HG03064 (cell line): ENCODE data around the gene MUC6.

Experiments
- ATAC-seq: cut with Tn5 transposase; IDR thresholded peaks from one replicate; pipeline ENCODE4 v1.9.1; 2021; ENCODE audit warnings: low read depth; ENCODE audit not compliant: unreplicated experiment

MUC6 gene

GRCh38 chr11:1010551-1011319, 25.8 kb downstream of the MUC6 start:
- ATAC-seq = no peak

- ATAC-seq = no peak
Measured at GRCh38 chr11:1009991-1010390, 26.5 kb downstream of the MUC6 start.

GRCh38 chr11:1009371-1009770, 27.1 kb downstream of the MUC6 start:
- no peak for ATAC-seq

GRCh38 chr11:1008803-1009145, 27.7 kb downstream of the MUC6 start:
- no peak for ATAC-seq

- ATAC-seq = no peak
Measured at GRCh38 chr11:1008001-1008802, 28.3 kb downstream of the MUC6 start.

GRCh38 chr11:1007279-1007678, 29.2 kb downstream of the MUC6 start:
- ATAC-seq = no peak

GRCh38 chr11:1006762-1007161, 29.8 kb downstream of the MUC6 start:
- ATAC-seq = no peak

- no peak for ATAC-seq
Measured at GRCh38 chr11:1005928-1006327, 30.6 kb downstream of the MUC6 start.

- no peak for ATAC-seq
Measured at GRCh38 chr11:1003159-1003558, 33.4 kb downstream of the MUC6 start.

GRCh38 chr11:1002406-1002984, 34.0 kb downstream of the MUC6 start:
- ATAC-seq = no peak

- ATAC-seq = no peak
Measured at GRCh38 chr11:1001617-1002405, 34.7 kb downstream of the MUC6 start.

- no peak for ATAC-seq
Measured at GRCh38 chr11:1000357-1001278, 35.9 kb downstream of the MUC6 start.

- ATAC-seq = no peak
Measured at GRCh38 chr11:999009-999408, 37.5 kb downstream of the MUC6 start.

- no peak for ATAC-seq
Measured at GRCh38 chr11:997907-998306, 38.6 kb downstream of the MUC6 start.

GRCh38 chr11:996681-997080, 39.8 kb downstream of the MUC6 start:
- ATAC-seq = no peak

- no peak for ATAC-seq
Measured at GRCh38 chr11:995752-996420, 40.6 kb downstream of the MUC6 start.

GRCh38 chr11:995044-995751, 41.3 kb downstream of the MUC6 start:
- no peak for ATAC-seq

- ATAC-seq = no peak
Measured at GRCh38 chr11:993632-994167, 42.8 kb downstream of the MUC6 start.
